NCI-H748 treated with DMSO at 0.1 percent for 48 hours (cell line): ENCODE measurements around the gene CACNA1I.
"Not testable (repeated sequence)": the region's sequence is repeated elsewhere in the genome, so short reads cannot be mapped to it uniquely, and the experiment has no call there.

ENCODE experiments used
- DNase-seq: peaks from one replicate; lab custom pipeline; 2025; lab: John Stamatoyannopoulos, UW

The CACNA1I gene

DNA sequence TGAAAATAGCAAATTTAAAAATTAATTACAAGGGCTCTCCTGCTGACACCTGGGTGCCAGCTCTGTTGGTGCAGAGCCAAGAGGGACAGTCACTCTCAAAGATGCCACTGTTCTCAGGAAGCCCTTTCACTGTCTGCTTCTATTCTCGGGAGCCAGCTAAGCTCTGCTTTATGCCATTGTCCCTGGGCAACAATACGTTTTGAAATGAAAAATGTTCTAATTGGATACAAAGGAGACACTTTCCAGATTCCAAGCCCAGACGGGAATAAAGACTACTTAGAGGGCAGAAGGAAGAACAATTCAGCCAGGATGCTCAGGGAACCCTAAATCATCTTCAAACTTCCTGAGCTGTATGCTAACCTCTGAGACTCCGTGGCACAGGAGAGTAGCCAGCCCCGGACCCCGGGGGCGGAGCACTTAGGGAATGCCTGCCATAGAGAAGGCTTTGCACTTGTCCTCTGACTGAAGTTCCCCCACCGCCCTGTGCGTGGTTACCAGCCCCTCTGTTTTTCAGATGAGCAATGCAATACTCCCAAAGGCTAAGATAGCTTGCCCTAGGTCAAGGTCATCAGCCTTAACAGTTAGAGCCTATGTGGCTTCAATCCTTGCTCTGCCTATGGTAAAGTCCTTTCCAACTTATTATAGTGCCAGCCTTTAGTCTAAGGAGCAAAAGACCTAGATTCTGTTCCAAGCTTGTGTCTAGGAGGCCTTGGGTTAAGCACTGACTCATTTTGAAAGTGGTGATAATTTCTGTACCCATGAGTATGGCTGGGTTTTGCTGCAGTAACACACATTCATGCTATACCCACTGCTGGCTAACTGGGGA is 150.9 kb downstream of the CACNA1I start:
- DNase-seq = no peak

- no peak for DNase-seq
These were observed 151.4 kb downstream of the CACNA1I start for GRCh38 chr22:39722032-39722325.

DNA sequence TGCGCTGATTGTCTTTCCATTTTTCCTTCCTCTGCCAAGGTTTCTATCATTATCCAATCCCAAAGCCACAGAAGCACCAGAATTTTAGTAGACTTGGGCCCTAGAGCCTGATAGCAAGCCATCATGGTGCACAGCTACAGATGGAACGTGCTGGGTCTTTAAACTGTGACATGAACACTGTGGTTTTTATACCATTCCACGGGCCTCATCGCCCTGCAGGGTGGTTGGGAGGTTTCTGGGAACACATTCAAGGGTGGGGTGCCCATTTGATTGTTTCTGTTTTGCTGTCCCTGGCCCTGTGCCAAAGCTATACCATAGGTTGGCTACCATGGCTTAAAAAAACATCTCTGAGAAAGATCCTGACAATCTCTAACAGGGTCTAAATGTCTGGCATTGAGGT is 151.9 kb downstream of the CACNA1I start:
- DNase-seq = no peak

- DNase-seq = no peak
These were observed 152.9 kb downstream of the CACNA1I start for GRCh38 chr22:39723463-39723862.

DNA sequence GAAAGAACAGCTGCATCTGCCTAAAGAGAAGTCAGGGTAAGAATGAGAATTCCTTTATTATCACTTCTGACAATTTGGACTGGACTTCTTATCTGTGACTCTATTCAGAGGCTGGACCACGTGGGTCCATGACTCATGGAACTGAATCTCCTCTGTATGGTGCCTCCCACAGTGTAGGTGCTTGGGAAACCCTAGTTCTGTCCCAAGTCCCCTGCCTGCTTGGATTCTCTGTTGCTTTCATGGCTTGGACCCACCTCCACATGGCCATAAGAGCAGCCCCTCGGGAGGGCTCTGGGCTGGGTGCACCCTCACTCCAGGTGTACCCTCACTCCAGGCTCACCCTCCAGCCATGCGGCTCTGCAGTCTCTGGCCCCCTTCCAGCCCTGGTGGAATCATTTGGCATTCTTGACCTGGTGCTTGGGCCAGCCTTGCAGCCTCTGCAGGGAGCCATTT is 153.4 kb downstream of the CACNA1I start:
- no peak for DNase-seq

DNA sequence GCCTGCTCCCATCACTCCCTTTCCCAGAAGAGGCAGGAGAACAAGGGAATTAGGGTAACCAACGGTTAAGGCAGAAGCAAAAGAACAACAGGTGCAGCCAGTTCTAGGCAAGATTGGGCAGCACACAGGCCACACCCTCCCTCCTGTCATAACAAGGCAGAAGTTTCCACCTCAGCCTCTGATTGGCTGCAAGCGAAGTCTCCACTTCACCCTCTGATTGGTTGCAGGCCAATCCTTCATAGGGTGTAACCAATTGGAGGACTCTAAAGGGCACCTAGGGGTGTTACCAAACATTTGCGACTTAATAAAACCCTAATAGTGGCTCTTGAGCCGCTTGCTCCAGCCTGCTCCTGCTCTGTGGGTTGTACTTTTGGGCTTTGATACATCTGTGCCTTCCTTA is 153.8 kb downstream of the CACNA1I start:
- DNase-seq = no peak

DNA sequence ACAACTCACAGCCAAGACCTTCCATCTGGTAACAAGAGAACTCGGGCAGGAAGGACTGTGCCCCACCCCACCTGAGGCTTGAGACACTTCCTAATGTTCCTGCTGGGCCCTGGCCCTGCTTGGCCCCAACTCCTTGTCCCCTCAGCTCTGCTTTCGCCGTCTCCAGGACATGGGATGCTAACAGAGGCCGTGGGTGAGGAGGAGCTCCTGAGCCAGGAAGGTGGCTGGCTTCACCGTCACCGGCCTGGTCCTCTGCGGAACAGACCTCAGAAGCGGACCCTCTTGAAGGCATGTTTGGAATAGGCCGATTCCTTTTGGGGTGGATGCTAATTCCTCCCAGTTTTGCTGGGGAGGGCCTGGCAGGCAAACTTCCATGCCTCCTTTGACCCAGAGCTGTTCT is 154.3 kb downstream of the CACNA1I start:
- no peak for DNase-seq

DNA sequence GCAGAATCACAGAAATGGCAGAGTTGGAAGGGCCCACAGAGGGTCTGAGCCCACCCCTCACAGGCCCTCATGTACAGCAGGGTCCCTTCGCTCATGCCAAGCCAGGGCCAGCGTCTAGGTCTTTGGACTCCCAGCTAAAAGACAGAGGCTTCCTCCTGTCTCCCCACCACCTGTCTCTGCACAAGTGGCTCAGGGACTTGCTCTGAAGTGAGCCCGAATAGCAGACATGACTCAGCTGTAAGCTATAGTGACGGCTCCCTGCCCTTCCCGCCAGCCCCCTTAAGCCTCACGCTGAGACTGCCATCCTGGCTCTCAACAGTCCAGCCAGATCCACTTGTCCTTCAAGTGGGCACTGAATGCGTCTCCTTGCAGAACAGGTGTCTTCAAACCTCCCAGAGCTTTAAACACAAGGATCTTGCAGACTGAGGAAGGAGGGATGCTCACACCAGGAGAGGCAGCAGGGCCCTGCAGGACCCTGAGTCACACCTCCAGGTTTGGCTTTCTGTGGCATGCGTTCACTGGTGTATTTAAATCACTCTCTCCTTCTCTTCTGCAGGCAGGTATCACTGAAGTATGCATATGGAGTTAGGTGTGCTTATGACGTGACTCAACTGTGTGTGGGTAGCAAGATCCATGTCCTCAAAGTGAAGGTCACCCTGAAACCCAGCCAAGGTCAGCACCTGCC is 154.9 kb downstream of the CACNA1I start:
- no peak for DNase-seq

DNA sequence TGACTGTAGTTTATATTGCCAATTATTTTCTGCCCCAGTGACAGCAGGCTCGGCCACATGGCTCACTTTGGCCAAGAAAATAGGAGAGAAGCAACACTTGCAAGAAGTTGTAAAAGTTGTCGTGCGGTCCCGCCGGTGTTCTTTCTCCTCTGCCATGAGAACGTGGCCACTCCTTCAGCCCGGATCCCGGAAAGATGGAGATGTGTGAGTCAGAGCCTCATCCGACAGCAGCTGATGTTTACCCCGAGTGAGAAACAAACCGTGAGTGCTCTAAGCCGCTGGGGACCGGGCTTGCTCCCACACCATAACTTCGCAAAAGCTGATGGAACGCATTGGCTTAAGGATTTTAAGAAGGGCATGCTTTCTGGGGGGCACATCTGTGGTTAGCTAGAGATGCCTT is 157.0 kb downstream of the CACNA1I start:
- no peak for DNase-seq

DNA sequence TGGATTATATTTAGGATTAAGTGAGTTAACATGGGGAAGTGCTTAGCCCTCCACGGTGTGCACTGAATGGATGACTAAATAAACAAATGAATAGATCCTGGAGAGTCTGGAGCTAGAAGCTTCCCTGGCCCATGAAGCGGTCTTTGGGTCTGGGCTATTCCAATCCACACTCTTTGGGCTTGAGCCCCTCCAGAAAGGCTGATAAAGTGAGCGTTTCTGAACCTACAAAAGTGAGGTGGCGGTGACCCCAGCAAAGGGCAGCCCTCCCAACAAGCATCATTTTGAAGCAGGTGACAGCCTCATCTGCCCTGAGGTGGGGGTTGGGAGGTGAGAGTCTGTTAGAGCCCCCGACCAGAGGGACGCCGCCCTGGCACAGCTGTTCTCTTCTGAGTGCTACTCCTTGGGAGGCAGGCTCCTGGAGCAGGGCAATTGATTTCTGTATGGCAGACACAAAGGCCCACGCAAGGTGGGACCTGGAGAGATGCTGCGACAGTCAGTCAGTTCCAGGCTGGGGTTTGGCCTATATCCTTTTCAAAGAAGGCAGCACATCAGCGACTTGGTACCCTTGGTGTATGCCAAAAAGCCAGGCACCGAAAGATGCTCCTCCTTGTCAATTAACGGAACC is 157.8 kb downstream of the CACNA1I start:
- no peak for DNase-seq

DNA sequence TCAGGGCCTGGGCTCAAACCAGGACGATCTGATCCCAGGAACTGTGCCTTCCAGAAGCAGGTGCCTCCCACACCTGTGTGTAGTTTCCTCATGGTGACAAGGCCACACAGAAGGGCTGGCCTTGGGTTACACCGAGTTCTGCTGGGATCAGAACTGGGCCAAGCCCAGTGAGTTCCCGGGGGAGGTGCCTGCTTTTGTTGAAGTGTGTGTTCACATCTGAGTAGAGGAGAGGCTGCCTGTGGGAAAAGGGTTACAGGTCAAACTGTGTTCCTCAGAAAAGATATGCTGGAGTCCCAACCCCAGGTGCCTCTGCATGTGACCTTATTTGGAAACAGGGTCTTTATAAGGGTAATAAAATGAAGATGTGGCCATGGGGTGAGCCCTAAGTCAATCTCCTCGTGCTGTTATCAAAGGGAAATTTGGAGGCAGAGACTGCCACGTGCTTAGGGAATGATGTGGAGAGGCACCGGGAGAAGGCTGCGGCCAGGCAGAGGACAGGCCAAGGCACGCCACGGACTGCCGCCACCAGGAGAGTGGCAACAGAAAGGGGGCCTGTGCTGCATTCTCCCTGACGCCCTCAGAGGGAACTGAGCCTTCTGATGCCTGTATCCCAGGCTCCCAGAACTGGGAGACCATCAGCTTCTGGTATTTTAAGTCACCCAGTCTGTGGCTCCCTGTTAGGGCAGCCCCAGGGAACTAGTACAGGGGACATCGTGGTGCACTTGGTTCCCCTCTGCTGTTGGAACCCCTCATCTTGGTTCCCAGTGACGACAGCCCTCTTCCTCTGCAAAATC is 158.8 kb downstream of the CACNA1I start:
- DNase-seq = no peak

DNA sequence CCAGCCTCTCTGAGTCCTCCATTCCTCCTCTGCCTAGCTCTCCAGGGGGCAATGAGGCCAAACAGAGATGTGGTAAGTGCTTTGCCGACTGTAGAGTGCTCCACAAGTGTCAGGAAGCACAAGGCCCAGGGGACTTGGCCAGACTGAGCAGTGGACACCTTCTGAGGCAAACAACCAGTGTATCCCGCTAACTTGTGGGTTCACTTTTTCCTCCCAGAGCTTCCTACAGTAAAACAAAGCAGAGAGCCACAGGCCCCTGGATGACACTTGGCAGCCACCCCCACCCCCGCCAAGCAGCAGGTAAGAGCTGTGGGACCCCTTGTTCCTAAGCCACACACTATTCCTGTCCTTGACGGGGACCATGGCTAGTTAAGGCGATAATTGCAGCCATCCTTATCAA is 160.9 kb downstream of the CACNA1I start:
- DNase-seq = no peak

DNA sequence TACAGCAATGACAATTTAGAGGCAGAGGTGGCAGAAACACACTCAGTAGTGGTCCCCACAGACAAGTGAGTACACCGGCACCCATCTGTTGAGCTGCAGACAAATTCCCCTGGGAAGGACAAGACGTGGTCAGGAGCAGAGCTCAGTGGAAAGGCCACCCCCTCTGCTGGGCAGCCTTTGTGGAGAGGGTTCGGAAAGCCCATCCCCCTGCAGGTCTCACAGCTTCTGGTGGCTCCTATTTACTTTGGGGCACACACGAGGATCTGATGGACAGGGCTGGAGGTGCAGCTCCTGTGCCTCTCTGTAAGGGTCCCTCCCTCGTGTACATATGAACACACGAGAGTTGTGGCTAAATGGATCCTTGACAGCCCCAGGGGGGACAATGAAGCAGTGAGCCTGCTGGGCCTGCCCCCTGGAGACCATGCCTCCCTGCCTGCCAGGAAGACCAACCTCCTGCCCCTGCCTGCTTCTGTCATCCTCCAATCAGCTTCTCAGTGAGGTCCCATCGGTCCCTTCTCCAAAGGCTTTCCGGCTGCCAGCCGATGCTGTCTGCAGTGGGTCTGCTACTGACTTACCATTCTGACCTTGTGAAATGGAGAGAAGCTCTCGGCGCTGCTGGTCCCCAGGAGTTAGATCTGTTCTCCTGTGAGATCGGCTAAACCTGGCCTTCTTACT is 161.5 kb downstream of the CACNA1I start:
- no peak for DNase-seq

DNA sequence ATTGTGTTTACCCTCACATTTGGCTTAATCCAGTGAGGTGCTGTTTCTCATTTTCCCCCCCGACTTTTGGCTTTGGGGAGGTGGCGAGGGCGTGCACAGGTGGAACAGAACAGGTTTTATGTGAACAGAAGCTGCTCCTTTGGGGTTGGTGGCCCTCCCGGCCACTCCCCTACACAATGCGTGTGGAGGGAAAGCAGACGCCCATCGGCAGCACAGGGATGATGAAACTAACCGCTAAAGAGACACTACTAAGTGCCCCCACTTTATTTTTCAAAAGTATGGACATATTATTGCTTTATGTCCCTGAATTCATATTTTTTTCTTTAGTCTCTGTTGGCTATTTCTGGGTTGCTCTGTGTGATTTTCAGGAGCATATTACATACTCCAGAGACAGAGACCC is 162.1 kb downstream of the CACNA1I start:
- DNase-seq = no peak

- no peak for DNase-seq
These were observed 162.6 kb downstream of the CACNA1I start for GRCh38 chr22:39733191-39733590.

GRCh38 chr22:39734046-39734445 is 163.5 kb downstream of the CACNA1I start:
- not testable (repeated sequence) for DNase-seq

GRCh38 chr22:39734866-39735265 is 164.3 kb downstream of the CACNA1I start:
- no peak for DNase-seq

GRCh38 chr22:39735776-39736175 is 165.2 kb downstream of the CACNA1I start:
- no peak for DNase-seq

GRCh38 chr22:39738746-39739145 is 168.2 kb downstream of the CACNA1I start:
- DNase-seq = no peak
